H9 (cell line): Measurements from ENCODE around the gene FADS2. TPM values are rescaled to one million over a fixed set of nuclear protein-coding genes. Genes with fewer than 3 reads are reported as not detected.

Source experiments
- DNase-seq: peaks from one replicate; pipeline ENCODE4 v3.0.0-alpha.2; 2017
- H2AFZ ChIP-seq: one replicate; pipeline ENCODE4 v1.6.1; 2013; ENCODE audit warnings: mild to moderate bottlenecking, low read length, control low read depth, moderate library complexity
- H2AK5ac ChIP-seq: 2 replicates; pipeline ENCODE4 v1.6.1; 2013; ENCODE audit warnings: low read length, control low read depth, mixed read lengths; ENCODE audit not compliant: insufficient read length
- H2BK120ac ChIP-seq: one replicate; pipeline ENCODE4 v1.6.1; 2013; ENCODE audit warnings: low read depth, mild to moderate bottlenecking, low read length, control low read depth, inconsistent platforms; ENCODE audit not compliant: poor library complexity, severe bottlenecking
- H2BK12ac ChIP-seq: 2 replicates; pipeline ENCODE4 v1.6.1; 2013; ENCODE audit warnings: low read length, control low read depth, mixed read lengths, low read depth; ENCODE audit not compliant: insufficient read length
- H2BK15ac ChIP-seq: 2 replicates; pipeline ENCODE4 v1.6.1; 2013; ENCODE audit warnings: low read depth, low read length, control low read depth
- H2BK20ac ChIP-seq: one replicate; pipeline ENCODE4 v1.6.1; 2013; ENCODE audit warnings: low read depth, mild to moderate bottlenecking, low read length, control low read depth, inconsistent platforms; ENCODE audit not compliant: poor library complexity, severe bottlenecking
- H2BK5ac ChIP-seq: 2 replicates; pipeline ENCODE4 v1.6.1; 2013; ENCODE audit warnings: low read length, control low read depth, mixed read lengths; ENCODE audit not compliant: insufficient read length
- H3K14ac ChIP-seq: 2 replicates; pipeline ENCODE4 v1.6.1; 2013; ENCODE audit warnings: low read length, control low read depth; ENCODE audit not compliant: insufficient read depth
- H3K18ac ChIP-seq: 2 replicates; pipeline ENCODE4 v1.6.1; 2013; ENCODE audit warnings: low read depth, mild to moderate bottlenecking, mixed read lengths, low read length, control low read depth; ENCODE audit not compliant: insufficient read length
- H3K23ac ChIP-seq: 2 replicates; pipeline ENCODE4 v1.6.1; 2013; ENCODE audit warnings: low read length, control low read depth, mixed read lengths, low read depth; ENCODE audit not compliant: insufficient read length
- H3K23me2 ChIP-seq: 2 replicates; pipeline ENCODE4 v1.6.1; 2013; ENCODE audit warnings: low read depth, mild to moderate bottlenecking, mixed read lengths, low read length, control low read depth; ENCODE audit not compliant: insufficient read length, poor library complexity, severe bottlenecking
- H3K27ac ChIP-seq: 2 replicates; pipeline ENCODE4 v1.5.1; 2013; ENCODE audit warnings: low read length, control low read depth, mixed read lengths, low read depth; ENCODE audit not compliant: insufficient read length
- H3K27me3 ChIP-seq: 2 replicates; pipeline ENCODE4 v1.6.1; 2013; ENCODE audit warnings: low read length, control low read depth, inconsistent platforms; ENCODE audit not compliant: insufficient read depth
- H3K4ac ChIP-seq: 2 replicates; pipeline ENCODE4 v1.6.1; 2013; ENCODE audit warnings: low read depth, mild to moderate bottlenecking, control low read depth, inconsistent platforms, low read length, moderate library complexity
- H3K4me1 ChIP-seq: 2 replicates; pipeline ENCODE4 v1.6.1; 2013; ENCODE audit warnings: low read length, control low read depth, inconsistent platforms; ENCODE audit not compliant: insufficient read depth
- H3K4me2 ChIP-seq: 2 replicates; pipeline ENCODE4 v1.6.1; 2013; ENCODE audit warnings: low read length, control low read depth, mixed read lengths; ENCODE audit not compliant: insufficient read length, insufficient read depth
- H3K56ac ChIP-seq: 2 replicates; pipeline ENCODE4 v1.6.1; 2013; ENCODE audit warnings: low read depth, mild to moderate bottlenecking, mixed read lengths, low read length, control low read depth; ENCODE audit not compliant: insufficient read length
- H3K79me1 ChIP-seq: 2 replicates; pipeline ENCODE4 v1.6.1; 2013; ENCODE audit warnings: low read depth, mild to moderate bottlenecking, moderate library complexity, low read length, control low read depth, inconsistent platforms; ENCODE audit not compliant: insufficient read depth, poor library complexity, severe bottlenecking
- H3K79me2 ChIP-seq: 2 replicates; pipeline ENCODE4 v1.6.1; 2013; ENCODE audit warnings: low read length, control low read depth, inconsistent platforms; ENCODE audit not compliant: insufficient read depth
- H3K9ac ChIP-seq: 2 replicates; pipeline ENCODE4 v1.6.1; 2013; ENCODE audit warnings: low read length, control low read depth, mixed read lengths; ENCODE audit not compliant: insufficient read length; ENCODE audit errors: extremely low read depth
- H3K9me3 ChIP-seq: one replicate; pipeline ENCODE4 v1.6.1; 2013; ENCODE audit warnings: low read depth, low read length, inconsistent platforms; ENCODE audit not compliant: control insufficient read depth
- H3T11ph ChIP-seq: one replicate; pipeline ENCODE4 v1.6.1; 2013; ENCODE audit warnings: mild to moderate bottlenecking, low read length, control low read depth, inconsistent platforms
- H4K20me1 ChIP-seq: one replicate; pipeline ENCODE4 v1.6.1; 2013; ENCODE audit not compliant: control insufficient read depth, insufficient read length, insufficient read depth
- H4K5ac ChIP-seq: 2 replicates; pipeline ENCODE4 v1.6.1; 2013; ENCODE audit warnings: low read depth, mild to moderate bottlenecking, mixed read lengths, low read length, control low read depth; ENCODE audit not compliant: insufficient read length
- H4K8ac ChIP-seq: replicated peaks from 2 replicates; pipeline ENCODE4 v1.6.1; 2013; ENCODE audit warnings: low read length, control low read depth, mixed read lengths, low read depth; ENCODE audit not compliant: insufficient read length
- H4K91ac ChIP-seq: 2 replicates; pipeline ENCODE4 v1.6.1; 2013; ENCODE audit warnings: low read depth, mild to moderate bottlenecking, moderate library complexity, mixed read lengths, low read length, control low read depth; ENCODE audit not compliant: insufficient read length
- H3K27ac Mint-ChIP-seq, 3 experiments: 2 replicates in 2 of 3; 3 replicates in 1 of 3; pipeline ENCODE4 v1.8.0; 2020 to 2021; ENCODE audit warnings: mixed read lengths in 3 of 3, mild to moderate bottlenecking in 1 of 3, moderate library complexity in 1 of 3
- H3K27me3 Mint-ChIP-seq: 2 replicates; pipeline ENCODE4 v1.8.0; 2021; ENCODE audit warnings: low read depth, mild to moderate bottlenecking, moderate library complexity, mixed read lengths
- H3K36me3 Mint-ChIP-seq, 3 experiments: 2 replicates in 2 of 3; 3 replicates in 1 of 3; pipeline ENCODE4 v1.8.0; 2020 to 2021; ENCODE audit warnings: low read depth in 3 of 3, mixed read lengths in 3 of 3; ENCODE audit not compliant: insufficient read depth in 1 of 3
- H3K4me1 Mint-ChIP-seq, 2 experiments: 2 replicates each; pipeline ENCODE4 v1.8.0; 2020; ENCODE audit warnings: mixed read lengths in 2 of 2
- H3K4me3 Mint-ChIP-seq, 2 experiments: 2 replicates in 1 of 2; 3 replicates in 1 of 2; pipeline ENCODE4 v1.8.0; 2020 to 2021; ENCODE audit warnings: mild to moderate bottlenecking in 2 of 2, mixed read lengths in 2 of 2, moderate library complexity in 1 of 2
- H3K9me3 Mint-ChIP-seq, 2 experiments: 2 replicates in 1 of 2; 3 replicates in 1 of 2; pipeline ENCODE4 v1.8.0; 2020; ENCODE audit warnings: mild to moderate bottlenecking in 2 of 2, mixed read lengths in 2 of 2, moderate library complexity in 1 of 2
- WGBS: extraction: QIAGEN DNeasy Blood & Tissue Kit; methylation state at CpG from one replicate; pipeline ENCODE4 v1.1.7; 2013; ENCODE audit warnings: missing lambda C conversion rate, low lambda C conversion rate, mixed read lengths; ENCODE audit not compliant: insufficient read length; ENCODE audit errors: extremely low coverage; 5-methylcytosine and 5-hydroxymethylcytosine counted together
- total RNA-seq: library from RNA; stranded (reverse); gene quantifications from 2 replicates; pipeline ENCODE4 v1.2.1, GENCODE V29; 2021
- TF ChIP-seq, protein P1 (sequence below): fragments of 200-600 bp; sonication (generic); conservative IDR thresholded peaks from 3 replicates; pipeline ENCODE4 v1.8.0; 2021; ENCODE audit warnings: antibody characterized with exemption, mild to moderate bottlenecking

The FADS2 gene
- total RNA-seq, 1 experiment from 2014 or later, result 322 TPM

DNA sequence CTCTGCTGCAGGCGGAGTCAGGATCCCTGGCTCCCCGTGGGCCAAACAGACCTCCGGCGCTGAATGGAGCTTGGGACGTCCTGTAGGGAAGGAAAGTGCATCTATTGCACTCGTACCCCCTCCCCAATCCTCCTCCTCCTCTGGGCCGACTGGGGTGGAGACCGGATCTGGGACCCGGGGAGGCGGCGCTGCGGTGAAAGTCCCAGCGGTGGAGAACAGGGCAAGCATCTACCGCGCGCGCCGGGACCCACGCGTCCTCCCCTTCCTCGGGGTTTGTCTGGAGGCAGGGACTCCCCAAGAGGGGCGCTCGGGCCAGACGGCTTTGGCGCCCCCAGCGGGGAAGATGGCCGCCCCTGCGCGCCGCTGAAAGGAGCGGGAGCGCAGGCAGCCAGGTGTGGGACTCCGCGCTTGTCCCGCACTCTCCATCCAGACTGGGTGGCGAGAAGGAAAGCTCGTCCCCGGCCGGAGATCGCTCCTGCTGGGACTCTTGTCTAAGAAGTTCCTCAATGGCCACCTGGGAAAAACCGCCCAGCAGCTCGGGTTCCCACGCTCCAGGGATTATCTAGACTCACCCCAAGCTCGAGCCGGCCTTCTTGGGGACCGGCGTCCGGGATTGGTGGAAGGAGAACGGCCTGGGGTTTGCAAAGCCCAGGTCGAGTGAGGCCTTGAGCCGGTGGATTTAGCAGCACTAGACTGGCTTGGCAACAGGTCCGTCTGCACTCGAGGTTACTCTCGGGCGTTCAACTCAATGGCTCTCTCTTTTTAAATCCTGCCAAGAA, 718 bp downstream of the FADS2 start:
- Histone ChIP-seq H3K4me1 (peaks cover 7% of the 10 kb centered on the region; the same call in 1 of the 2 replicates), H3K23ac (no peak overlapping the region), H3T11ph (no peak overlapping the region), H4K5ac (no peak overlapping the region), H2BK5ac (no peak overlapping the region), H3K56ac (no peak overlapping the region), H2AK5ac (no peak overlapping the region), H3K27ac (no peak overlapping the region), H4K8ac (no peak overlapping the region), H2AFZ (no peak overlapping the region), H3K9me3 (no peaks in the 10 kb centered on the region), H3K4ac (no peak overlapping the region), H4K91ac (no peak overlapping the region), H2BK12ac (no peak overlapping the region), H3K23me2 (peaks cover 16% of the 10 kb centered on the region), H3K18ac (peak overlapping the region; percentile 40), H3K79me2 (peaks cover 38% of the 10 kb centered on the region; the same call in 1 of the 2 replicates), H2BK20ac (no peak overlapping the region), H2BK15ac (no peak overlapping the region), H3K27me3 (no peaks in the 10 kb centered on the region), H2BK120ac (no peak overlapping the region), H3K14ac (peak overlapping the region; percentile 66), H3K9ac (peak overlapping the region; percentile 54), H3K4me2 (peak overlapping the region; percentile 96), H3K79me1 (peaks cover 2% of the 10 kb centered on the region), H4K20me1 (no peaks in the 10 kb centered on the region)
- Mint-ChIP-seq H3K27me3 (no peaks in the 10 kb centered on the region), H3K36me3 (peaks cover 19 to 32% (median 31%) of the 10 kb centered on the region in 3 experiments; a peak in 6 of 7 replicates), H3K9me3 (no peaks in the 10 kb centered on the region), H3K4me3 (peak overlapping the region; percentile 91 to 93), H3K27ac (peak overlapping the region; percentile 95 to 99 (median 97)), H3K4me1 (peaks cover 56% of the 10 kb centered on the region in 2 experiments)
- TF ChIP-seq, protein P1, sequence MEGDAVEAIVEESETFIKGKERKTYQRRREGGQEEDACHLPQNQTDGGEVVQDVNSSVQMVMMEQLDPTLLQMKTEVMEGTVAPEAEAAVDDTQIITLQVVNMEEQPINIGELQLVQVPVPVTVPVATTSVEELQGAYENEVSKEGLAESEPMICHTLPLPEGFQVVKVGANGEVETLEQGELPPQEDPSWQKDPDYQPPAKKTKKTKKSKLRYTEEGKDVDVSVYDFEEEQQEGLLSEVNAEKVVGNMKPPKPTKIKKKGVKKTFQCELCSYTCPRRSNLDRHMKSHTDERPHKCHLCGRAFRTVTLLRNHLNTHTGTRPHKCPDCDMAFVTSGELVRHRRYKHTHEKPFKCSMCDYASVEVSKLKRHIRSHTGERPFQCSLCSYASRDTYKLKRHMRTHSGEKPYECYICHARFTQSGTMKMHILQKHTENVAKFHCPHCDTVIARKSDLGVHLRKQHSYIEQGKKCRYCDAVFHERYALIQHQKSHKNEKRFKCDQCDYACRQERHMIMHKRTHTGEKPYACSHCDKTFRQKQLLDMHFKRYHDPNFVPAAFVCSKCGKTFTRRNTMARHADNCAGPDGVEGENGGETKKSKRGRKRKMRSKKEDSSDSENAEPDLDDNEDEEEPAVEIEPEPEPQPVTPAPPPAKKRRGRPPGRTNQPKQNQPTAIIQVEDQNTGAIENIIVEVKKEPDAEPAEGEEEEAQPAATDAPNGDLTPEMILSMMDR, result peak; percentile 68
- WGBS, result no CpG with 5 or more reads among the region's 55 CpGs
- peak; percentile 44 for DNase-seq
